HG03442 (cell line): ENCODE measurements around the gene CYSRT1.
A peak's percentile ranks its signal among the peaks of the same experiment; 100 is the strongest.

ENCODE experiments used
- ATAC-seq: cut with Tn5 transposase; IDR thresholded peaks from one replicate; pipeline ENCODE4 v1.9.1; 2021; ENCODE audit warnings: mild to moderate bottlenecking, moderate library complexity; ENCODE audit not compliant: unreplicated experiment

Gene CYSRT1

DNA sequence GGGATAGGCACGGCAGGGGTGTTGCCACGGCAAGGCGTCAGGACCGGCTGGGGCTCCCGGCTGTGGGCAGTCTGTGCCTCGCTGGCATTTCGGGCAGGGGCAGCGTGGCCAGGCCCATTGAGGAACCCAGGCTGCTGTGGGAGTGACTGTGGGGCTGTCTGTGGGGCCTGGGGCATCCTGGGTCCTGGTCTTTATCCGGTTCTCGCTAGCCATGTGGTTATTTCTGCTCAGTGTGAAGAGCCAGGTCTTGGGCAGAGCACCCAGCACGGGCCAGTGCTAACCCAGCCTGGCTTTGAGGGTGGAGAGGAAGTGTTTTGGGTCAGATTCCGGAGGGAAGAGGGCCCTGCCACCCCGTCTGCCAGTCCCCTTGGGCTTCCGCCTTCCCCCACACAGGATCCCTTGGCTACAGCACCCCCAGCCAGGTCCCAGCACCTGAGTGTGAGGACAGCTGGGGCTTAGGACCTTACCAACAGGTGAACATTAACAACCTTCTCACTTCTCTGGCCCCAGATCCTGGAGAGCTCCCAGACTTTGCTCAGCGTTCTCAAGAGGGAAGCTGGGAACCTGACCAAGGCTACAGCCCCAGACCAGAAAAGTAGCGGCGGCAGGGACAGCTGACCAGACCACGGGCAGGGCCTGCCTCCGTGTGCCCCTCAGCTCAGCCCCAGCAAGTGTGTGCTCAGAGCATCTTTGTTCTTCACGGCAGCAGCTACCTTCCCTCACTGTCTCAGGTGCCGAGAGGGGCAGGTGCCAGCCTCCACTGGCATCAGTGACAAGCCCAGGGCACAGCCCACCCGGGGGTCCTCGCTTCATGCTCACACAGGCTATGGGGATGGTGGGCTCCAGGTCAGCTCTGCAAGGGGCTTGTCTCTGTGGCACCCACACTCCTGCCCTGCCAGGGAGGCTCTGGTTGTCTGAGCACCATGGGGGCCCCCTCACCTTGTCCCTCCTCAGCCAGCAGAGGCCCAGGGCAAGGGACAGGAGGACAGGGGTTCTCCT is 35.4 kb upstream of the CYSRT1 start:
- no peak for ATAC-seq

DNA sequence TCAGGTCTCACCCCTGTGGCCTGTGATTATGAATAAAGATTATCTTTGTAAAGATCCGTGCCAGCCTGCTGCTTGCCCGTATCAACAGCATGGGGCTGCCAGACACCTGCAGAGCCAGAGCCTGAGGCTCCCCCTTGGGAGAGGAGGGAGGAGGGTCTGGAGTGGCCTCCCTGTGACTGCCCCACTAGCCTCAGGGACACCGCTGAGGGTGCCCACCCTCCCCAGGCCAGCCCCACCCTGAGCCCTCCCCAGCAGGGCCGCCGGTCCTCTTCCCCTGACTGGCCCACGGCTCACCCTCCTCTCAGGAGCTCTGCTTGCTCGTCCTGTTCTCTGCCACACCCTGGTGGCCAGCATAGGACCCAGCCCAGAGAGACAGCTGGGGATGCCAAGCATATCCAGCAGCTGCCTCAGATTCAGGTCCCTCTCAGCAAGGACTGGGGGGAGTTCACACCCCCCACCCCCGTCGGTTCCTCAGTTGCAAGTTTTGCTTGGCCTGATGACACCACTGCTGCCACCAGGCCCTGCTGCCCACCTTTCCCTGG is 34.6 kb upstream of the CYSRT1 start:
- ATAC-seq: no peak

DNA sequence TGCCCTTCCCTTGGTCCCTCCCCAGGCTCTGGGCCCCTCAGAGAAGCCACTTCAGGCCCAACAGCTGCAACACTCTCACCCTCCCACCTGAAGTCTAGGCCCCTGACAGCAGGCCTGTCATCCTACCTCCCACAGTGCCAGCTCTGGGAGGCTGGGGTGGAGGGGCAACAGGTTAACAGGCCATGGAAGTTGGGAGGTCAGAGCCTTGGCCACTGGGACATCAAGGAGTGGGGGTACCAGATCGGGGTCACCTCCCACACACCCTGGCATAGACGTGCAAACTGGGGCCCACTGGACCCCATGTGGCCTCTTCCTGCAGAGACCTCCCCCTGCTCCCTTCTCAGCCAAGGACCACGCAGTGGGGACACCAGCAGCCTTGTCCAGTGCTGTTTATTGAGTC is 33.7 kb upstream of the CYSRT1 start:
- no peak for ATAC-seq

DNA sequence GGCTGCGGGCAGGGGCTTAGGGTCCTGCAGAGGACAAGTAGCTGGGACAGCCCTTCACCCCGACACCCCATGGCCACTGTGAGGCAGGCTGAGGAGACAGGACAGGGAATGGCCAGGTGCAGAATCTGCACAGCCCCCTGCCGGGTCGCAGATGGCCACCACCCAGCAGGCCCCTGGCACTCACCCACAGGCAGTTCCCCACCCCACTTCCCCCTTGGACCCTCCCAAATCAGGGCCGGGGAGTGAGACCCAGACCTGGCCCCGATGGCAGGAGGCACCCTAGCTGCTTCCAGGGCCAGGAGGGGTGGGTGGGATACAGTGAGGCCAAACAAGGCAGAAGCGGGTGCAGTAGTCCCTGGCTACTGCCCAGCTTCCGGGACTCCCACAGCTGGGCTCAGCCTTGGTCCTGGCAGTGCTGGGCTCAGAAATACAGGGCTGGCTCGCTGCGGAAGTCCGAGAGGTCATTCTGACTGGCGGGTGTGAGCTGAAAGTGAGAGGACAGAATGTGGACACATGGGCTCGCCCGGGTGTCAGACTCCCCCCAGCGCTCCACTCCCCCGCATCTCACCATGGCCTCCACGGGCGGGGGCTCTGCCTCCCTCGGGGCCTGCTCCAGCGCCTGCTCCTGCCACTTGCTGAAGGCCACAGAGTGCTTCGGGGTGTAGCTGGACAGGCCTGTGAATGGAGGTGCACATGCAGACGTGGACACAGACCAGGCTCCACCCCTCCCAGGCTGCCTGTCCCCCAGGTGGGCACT is 33.1 kb upstream of the CYSRT1 start:
- no peak for ATAC-seq

DNA sequence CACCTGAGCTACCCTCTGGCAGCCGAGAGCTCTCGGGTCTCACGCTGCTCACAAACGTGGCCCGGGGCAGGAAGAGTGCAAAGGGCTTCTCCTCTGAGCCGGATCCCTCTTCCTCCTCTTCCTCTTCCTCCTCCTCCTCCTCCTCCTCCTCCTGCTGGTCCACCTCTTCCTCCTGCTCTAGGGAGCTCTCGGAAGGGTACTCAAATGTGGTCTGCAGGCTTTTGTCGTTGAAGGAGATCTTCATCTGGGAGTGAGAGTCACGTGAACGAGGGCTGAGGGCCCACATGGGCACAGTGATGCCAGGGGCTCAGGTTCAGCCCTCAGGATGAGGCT is 32.6 kb upstream of the CYSRT1 start:
- no peak for ATAC-seq

DNA sequence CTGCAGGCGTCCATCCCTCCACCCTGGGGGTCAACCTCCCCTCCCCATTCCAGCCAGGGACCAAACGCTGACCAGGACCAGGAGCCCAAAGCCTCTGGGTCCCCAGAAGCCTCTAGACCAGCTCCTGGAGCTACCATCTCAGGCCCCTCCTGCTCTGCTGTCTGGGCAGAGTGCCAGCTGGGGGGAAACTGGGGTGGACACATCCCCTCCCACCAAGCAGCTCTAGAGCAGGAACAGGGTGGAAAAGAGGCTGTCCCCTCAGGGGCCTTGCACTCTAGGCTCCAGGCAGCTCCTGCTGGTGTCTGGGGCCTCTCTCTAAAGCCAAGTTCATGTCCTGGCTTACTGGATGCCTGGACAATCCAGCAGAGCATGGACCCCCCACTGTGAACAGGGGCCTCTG is 32.1 kb upstream of the CYSRT1 start:
- ATAC-seq: no peak

DNA sequence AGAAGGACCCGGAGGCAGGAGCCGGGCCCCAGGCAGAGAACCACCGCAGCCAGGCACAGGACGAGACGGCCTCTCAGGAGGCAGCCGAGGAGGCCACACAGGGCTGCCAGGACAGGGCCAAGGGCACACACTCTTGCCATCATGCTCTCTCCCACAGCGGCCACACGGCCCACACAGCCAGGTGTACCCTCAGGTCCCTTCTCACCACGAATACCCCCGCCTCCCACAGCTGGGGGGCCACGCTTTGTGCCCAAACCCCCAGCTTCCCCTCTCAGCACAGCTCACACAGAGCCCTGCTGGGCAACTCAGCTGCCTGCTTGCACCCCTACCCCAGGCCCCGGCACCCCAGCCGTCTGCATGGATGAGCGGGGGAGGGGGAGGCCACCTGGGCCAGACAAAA is 31.2 kb upstream of the CYSRT1 start:
- no peak for ATAC-seq

DNA sequence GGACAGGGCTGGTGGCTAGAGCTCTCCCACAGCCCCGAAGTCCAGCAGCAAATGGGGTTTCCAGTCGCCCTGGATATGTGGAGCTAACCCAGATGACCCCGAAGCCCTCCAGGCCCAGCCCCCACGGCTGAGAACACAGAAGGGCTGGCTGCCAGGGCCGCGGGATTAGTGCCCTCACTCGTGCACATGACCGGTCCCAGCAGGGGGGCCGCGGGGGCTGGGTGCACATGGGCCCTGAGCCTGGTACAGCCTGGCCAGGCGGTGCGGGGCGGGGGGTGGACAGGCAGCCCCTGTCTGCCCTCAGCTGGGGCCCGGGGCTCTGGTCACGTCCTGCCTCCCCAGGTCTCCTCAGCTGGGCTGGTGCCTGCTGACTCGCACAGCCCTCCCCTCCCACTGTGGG is 30.6 kb upstream of the CYSRT1 start:
- ATAC-seq: no peak

DNA sequence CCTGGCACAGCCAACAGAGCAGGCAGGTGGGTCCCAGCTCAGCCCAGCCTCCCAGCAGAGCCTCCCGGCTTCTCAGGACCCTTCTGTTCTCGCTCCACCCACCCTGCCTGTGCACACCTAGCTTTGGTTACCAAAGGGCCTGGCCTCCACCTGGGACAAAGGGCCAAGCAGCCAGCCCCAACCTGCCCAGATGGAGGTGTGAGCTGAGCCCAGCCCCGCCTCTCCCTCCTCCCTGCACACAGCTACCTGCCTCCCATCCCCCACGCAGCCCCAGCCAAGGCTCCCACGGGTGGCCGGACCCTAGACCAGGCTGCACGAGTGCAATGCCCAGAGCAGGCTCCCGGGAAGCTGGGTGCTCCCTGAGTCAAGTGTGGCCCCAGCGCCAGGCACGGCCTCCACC is 30.1 kb upstream of the CYSRT1 start:
- no peak for ATAC-seq

DNA sequence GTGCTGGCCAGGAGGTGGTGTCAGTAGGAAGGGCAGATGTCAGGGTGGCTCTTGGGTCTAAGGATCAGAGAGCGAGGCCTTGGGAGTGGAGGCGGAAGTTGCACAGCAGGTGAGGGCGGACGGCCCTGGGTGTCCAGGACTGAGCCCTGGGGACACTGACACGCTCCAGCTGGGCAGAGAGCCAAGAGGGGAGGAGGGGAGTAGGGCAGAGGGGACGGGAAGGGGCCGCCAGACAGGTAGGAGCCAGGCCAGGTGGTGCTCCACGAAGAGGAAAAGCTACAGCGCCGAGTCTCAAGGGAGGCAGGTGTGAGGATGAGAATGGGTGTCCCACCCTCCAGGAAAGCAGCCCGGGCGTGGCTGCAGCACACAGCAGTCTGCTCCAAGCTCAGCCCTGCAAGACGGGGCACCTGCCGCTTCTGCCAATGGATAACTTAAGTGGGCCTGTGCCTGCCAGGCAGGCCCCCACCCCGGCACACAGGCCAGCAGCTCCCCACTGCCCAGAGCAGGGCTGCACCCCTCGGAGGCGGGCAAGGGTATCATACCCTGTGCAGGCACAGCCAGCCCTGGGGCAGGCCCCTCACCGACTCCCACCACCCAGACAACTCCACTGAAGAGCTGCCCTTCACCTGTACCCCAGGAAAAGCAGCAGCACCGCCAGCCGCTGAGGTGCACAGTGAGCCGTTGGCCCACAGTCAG is 29.3 kb upstream of the CYSRT1 start:
- ATAC-seq: no peak

DNA sequence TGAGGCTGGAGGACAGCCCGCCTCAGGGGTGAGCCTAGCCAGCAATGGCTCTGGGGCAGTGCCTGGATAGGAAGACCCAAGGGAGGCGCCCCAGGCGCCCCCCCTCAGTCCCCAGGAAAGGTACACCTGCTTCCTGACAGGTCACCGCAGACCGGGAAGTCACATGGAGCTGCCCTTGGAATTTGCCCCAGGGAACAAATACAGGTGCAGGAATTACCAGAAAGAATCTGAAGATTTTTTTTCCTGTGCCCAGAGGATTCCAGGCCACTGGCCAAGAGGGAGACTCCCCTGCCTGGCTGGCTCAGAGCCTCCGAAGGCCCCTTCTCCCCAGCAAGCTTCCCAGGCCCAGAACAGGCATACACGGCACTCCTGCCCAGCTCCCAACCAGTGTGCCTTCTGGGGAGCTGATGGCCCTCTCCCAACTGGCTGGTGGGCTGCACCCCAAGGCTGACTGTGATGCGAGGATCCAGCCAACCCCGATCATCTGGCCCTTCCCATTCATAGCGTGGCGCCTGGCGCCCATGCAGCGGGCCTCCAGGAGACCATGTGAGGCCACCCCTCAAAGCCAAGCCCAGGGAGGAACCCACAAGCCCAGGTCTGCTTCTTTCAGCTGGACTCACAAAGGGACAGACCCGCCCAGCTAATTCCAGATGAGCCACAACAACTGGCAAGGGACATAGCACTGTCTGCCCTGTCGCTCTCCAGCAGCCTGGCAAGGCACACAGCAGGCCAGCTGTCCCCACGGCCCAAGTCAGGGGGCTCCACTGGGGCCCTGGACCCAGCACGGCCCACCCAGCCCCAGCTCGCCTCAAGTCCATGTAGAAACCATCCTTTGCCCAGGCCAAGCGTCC is 26.7 kb upstream of the CYSRT1 start:
- ATAC-seq: no peak

DNA sequence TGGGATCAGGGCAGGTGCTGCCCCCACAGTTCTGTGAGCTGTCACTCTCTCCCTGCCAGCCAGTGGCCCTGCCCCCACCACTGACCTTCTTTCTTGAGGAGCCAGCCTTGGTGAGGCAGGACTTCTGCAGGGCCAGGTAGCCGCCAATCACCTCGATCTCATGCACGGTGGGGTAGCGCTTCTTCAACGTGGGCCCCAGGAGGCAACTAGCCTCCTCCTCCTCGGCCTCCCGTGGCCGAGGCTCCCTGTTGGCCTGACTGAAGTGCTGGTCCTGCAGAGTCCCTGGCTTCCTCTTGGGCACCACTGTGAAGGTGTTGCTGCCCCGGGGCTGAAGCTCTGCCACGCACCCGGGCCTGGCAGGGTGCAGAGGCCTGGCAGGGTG is 26.1 kb upstream of the CYSRT1 start:
- ATAC-seq: no peak

DNA sequence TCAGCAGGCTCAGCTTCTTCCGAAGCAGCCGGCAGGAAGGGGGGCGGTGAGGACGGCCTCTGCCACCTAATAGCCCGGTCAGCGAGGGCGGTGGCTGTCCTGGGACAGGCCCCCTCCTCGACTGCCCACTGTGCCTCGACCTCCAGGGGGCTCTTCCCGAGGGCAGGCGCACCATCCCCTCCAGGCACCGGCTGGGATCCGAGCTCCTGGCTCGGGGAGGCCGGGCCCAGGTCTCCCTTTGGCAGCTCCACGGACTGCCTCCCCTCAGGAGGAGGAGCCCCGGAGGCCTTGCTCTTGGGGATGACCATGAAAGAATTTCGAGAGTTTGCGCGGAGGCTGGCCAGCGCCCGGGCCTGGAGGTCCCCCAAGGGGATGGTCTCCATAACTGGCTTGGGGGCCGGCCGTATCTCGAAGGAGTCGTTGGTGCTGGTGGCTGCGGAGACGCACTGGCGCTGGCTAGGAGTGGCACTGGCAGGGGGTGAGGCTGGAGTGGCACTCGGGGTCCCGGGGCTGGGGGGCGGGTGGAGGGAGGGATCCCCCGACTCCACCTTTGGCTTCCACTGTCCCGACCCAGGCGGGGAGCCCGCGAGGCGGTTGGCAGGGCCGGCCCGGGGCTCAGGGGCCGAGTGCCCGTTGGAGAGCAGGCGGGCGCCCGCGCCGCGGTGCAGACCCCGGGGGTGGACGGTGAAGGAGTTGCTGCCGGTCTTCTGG is 25.4 kb upstream of the CYSRT1 start:
- ATAC-seq: no peak

DNA sequence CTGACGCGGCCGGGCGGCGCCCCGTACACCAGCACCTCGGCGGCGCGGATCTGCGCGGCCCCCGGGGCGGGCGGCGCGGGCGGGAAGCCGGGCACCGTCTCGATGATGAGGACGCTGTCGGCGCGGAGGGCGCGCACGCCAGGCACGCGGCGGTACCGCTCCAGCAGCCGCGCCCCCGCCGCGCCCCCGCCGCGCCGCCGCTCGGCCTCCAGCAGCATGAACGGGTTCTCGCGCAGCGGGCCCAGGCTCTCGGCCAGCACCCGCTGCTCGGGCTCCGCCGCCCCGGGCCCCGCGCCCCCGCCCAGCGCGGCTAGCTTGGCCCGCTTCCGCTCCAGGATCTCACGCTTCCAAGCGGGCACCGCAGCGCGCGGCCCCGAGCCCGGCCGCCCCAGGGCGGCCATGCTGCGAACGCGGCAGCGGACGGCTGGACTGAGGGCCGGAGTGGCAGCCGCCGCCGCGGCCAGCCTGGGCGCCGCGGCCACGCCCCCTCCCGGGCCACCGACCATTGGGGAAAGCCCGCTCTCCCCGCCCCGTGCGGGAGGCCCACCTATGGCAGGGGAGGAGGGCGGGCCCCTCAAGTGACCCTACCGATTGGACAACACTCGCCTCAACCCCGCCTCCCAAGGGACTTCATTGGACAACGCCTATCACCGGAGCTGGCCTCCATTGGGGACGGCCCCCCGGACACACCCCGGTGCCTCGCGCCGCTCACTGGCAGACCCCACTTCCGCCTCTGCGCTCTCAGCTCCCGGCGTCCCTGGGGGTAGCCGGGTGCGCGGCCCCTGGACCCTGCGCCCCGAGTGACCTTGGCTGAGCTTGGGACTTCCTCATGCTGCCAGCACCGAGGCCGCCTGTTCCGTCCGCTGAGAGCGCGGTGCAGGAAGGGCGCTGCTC is 24.4 kb upstream of the CYSRT1 start, which contains the start of gene TPRN:
TPRN (minus strand) TSS at position 431 of the 894 bp plus-strand sequence; CDS start at position 401, 30 bp downstream.
- ATAC-seq: peak; percentile 80

DNA sequence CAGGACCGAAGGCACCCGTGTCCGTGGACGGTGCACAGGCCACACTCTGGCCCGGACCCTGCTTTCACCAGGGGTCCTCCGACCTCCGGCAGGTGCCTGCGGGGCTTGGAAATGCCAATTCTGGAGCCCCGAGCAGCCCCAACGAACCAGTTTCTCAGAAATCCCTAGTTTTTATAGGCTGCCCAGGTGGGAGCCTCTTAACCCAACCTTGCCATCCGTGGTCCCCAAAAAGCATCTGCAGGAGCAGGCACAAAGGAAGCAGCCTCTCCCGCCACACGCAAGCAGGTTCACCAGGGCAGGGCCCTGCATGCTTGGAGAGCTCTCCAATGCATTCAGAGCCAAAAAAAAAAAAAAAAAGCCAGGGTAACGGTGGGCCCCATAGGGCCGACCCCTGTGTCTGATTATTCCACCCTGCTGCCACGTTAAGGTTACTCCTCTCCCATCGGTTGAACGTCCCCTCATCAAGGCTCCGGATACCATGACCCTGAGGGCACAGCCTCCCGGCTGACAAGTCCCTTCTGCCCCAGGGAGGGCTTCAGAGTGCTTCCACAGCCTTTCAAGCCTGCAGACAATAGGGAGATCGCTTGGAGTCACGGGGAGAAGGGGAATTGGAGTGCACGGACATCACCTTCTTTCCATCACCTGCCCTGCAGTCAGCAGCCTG is 23.6 kb upstream of the CYSRT1 start:
- ATAC-seq: no peak

DNA sequence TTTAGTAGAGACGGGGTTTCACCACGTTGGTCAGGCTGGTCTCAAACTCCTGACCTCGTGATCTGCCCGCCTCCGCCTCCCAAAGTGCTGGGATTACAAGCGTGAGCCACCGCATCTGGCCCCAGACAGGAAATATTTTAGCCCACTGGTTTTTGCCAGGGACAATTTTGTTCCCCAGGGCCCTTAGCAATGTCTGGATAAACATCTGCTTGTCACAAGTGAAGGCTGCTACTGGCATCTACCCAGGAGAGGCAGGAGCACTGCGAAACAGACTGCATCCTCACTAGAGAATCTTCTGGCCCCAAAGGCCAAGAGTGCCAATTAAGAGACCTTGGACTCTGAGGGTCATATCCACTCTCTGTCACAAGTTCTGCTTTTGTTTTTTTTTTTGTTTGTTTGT is 22.0 kb upstream of the CYSRT1 start:
- no peak for ATAC-seq

DNA sequence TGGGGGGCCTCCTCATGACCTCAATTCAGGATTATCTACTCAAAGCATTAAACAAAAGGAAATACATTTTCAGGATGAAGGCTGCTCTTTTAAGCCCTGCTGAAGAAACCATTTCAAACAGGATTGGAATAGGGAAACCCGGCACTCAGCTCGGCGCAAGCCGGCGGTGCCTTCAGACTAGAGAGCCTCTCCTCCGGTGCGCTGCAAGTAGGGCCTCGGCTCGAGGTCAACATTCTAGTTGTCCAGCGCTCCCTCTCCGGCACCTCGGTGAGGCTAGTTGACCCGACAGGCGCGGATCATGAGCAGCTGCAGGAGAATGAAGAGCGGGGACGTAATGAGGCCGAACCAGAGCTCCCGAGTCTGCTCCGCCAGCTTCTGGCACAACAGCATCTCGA is 20.2 kb upstream of the CYSRT1 start:
- no peak for ATAC-seq
